WTC11 (cell line): ENCODE data around the gene IQGAP3.
"Not testable (repeated sequence)": the region's sequence is repeated elsewhere in the genome, so short reads cannot be mapped to it uniquely, and the experiment has no call there.

ENCODE experiments used
- ATF2 ChIP-seq: sonication (generic); formaldehyde crosslinking; IDR thresholded peaks from 2 replicates; pipeline ENCODE4 v1.8.1; 2022; ENCODE audit warnings: low read depth, missing genetic modification reagents, borderline replicate concordance
- ATF3 ChIP-seq: sonication (generic); formaldehyde crosslinking; conservative IDR thresholded peaks from 2 replicates; pipeline ENCODE4 v1.8.1; 2022; ENCODE audit warnings: mild to moderate bottlenecking, missing genetic modification reagents
- CTCF ChIP-seq: fragments of 200-600 bp; IDR thresholded peaks from 2 replicates; pipeline ENCODE4 v1.8.0; 2022; ENCODE audit warnings: antibody characterized with exemption
- ERG ChIP-seq: fragments of 250-450 bp; sonication (Bioruptor Pico); IDR thresholded peaks from 2 replicates; pipeline ENCODE4 v1.8.0; 2021; ENCODE audit warnings: mild to moderate bottlenecking
- MAX ChIP-seq: sonication (generic); formaldehyde crosslinking; IDR thresholded peaks from 2 replicates; pipeline ENCODE4 v1.8.0; 2022; ENCODE audit warnings: mild to moderate bottlenecking, missing genetic modification reagents
- NR3C1 ChIP-seq: sonication (generic); formaldehyde crosslinking; conservative IDR thresholded peaks from 2 replicates; pipeline ENCODE4 v1.8.1; 2023; ENCODE audit warnings: low read depth, mild to moderate bottlenecking, missing genetic modification reagents
- PREB ChIP-seq: sonication (generic); formaldehyde crosslinking; IDR thresholded peaks from 2 replicates; pipeline ENCODE4 v1.8.1; 2022; ENCODE audit warnings: mild to moderate bottlenecking, missing genetic modification reagents, moderate library complexity, borderline replicate concordance
- USF1 ChIP-seq: sonication (generic); formaldehyde crosslinking; IDR thresholded peaks from 2 replicates; pipeline ENCODE4 v1.8.0; 2022; ENCODE audit warnings: mild to moderate bottlenecking, missing genetic modification reagents
- USF2 ChIP-seq: sonication (generic); formaldehyde crosslinking; IDR thresholded peaks from 2 replicates; pipeline ENCODE4 v1.8.1; 2023; ENCODE audit warnings: mild to moderate bottlenecking, missing genetic modification reagents, moderate library complexity

- TF ChIP-seq CTCF; MAX; ATF3 (CRISPR knock-in tag); ATF2 (CRISPR knock-in tag); NR3C1; USF2 (CRISPR knock-in tag); ERG; PREB (CRISPR knock-in tag); USF1 (CRISPR knock-in tag): not testable (repeated sequence)
Measured at GRCh38 chr1:156610072-156610471, 37.7 kb upstream of the IQGAP3 start.
